Stimulated activated CD4-positive, alpha-beta T cell treated with anti-CD3 and anti-CD28 coated beads, Interleukin-4, amount 100 ng/mL, for 48 hours (primary cell): ENCODE results near the gene MCTP2.

Experiments used
- DNase-seq, 2 donors: peaks; one replicate each; pipeline ENCODE4 v3.0.0-alpha.2; 2020; ENCODE audit warnings: low read depth in 2 of 2

Gene MCTP2

DNA sequence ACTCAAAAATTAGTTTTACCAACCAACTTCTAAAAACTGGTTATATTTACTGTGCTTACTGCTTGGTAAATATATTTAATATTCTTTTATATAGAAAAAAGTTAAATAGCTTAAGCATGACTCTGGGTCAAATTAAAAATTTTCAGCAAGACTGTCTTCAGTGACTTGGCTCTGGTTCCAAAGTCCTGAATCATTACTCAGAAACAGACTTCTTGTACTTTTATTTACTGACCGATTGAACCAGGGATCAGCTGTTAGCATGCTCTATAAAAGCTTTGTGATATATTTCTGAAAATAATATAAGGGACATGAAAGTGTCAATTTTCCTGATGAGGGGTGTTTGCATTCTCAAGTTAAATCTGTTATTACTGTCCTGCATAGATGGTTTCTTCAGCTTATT, 164.3 kb downstream of the MCTP2 start:
- DNase-seq = no peak

DNA sequence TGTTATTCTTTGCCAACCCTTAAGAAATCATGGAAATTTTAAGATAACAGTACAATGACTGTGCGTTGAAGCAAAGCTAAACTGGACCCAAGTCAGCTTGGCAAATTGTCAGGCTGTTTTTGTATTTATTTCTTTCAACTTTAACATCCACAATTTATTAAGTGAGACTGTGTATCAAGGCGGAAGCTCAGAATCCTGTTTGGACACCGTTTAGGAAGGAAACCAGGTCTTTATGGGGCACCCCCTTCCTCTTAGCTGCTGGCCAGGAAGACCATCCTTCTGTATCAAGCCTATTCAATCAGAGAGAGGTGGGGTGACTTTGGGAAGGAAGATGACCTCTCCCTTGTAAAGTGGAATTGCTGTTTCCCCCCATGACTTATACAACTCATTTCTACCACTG, 166.0 kb downstream of the MCTP2 start:
- no peak for DNase-seq

DNA sequence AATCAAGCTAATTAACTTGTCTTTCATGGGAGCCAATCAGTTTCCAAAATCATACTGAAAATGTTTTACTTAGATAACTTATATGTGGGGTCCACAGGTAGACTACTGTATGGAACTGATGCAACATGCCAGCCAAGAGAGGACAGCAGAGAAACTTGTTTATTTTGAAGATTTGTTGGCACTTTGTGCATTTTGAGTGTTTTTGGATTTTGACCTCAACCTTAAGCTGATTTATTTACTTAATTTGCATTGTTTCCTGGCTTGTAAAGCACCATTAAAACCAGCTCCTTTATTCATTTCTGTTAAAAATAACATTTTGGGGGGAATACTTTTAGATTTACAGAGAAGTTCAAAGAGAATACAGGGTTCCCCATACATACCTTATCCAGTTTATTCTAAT, 166.6 kb downstream of the MCTP2 start:
- DNase-seq = no peak

DNA sequence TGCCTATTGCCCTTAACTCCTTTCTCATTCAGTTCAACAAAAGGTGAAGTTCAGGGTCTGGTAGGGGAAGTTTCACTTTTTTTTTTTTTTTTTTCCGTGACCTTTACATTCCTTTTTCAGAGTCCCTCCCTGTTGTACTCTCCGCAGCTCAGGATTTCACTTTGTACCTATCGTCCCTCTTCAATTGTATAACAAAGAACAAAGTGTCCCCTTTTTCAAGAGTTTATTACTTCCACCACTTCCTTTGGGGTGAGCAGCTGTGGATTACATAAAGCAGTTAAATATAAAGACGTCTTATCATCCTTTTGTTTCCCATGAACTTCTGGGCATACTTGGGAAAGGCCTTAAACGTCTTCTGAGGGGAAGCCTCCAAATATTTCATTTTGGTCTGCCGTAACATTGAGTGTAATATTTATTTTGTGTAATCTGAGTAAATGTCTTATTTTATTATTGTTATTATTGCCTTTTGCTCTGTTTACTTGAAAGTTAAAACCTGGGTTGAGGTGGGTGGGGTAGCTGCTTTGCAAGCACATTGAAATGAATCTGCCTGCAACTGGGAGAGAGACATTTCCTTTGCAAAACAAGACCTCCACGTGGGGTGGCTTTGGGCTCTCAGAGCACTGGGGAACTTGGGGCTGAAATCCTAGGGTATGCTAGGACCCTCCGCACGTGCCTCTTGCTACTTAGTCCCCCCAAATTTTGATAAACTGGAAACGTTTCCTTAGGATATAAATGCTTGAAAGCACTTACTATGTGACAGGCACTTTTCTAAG, 169.4 kb downstream of the MCTP2 start:
- DNase-seq = no peak

DNA sequence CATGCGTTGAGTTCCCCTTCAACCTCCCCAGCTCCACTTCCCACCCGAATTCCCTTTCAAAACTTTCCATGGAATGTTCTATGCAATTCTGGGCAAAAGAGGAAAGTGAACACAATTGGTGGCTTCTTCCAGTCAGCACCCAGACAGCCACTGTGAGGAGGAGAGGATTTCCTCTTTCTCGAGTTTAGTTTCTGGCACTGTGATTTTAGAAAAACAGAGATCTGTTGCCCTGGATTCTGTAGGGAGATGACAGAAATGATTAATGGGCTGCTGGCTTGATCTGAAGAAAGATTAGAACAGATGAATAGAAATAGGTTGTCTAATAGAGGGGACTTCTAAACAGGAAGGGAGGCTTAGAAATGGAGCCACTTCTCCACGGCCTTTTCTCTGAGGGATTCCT, 172.0 kb downstream of the MCTP2 start:
- no peak for DNase-seq

DNA sequence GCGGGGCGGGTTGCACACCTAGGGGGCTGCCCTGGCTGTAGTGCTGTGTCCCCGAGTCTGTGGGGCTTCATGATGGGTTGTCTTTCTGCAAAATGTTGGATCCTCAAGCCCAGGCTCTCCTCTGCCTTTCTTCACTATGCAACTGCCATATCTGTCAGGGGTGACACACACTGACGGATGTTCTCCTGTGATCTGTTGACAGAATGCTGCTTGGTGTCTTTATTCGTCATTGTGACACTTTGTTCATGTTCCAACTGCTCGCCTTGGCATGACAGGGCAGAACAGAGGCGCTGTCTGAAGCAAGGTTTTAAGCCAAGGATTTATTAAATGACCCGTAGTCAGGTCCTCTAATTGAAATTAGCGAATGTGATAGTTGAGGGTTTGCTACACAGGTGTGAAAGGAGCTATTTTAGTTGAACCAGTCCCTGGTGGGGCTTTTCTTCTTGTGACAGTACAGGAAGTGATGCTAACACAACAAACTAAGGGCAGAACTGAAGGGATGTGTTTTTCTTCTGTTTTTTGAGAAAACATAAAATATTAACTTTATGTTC, 173.4 kb downstream of the MCTP2 start:
- DNase-seq = no peak

DNA sequence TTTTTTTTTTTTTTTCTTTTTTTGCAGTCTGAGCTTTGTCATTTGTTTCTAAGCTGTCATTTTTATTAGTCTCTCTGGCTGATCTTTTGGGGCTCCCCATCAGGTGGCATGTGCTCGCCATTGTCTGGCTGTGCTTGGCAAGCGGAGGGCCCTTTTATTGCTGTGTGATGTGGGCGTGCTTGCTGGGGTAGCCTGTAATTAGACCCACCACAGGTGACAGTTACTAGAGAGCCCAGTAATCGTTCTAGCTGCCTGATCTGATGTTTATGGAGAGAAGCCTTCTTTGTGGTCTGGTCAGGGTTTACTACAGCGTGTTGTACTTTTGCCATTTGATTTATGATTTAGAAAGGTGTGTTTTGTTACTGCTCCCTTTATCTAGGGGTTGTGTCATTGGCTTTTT, 179.9 kb downstream of the MCTP2 start:
- no peak for DNase-seq

DNA sequence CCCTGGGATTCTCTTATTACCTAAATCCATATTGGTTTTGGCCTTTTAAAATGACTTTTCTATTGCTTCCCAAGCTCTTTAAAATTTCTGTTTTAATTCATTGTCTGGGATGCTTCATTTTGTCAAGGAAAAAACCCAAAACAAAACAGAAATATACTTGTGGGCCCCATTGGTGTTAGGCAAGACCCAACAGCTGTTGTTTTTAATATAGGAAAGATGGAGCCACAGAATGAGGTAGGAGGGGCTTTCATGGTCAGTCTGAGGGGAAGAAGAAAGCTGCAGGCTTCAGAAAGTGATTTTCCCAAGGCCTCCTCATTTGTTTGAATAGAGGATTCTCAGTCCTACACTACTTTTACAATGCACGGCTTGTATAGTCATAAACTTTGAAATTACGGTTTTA, 180.5 kb downstream of the MCTP2 start:
- DNase-seq = no peak

DNA sequence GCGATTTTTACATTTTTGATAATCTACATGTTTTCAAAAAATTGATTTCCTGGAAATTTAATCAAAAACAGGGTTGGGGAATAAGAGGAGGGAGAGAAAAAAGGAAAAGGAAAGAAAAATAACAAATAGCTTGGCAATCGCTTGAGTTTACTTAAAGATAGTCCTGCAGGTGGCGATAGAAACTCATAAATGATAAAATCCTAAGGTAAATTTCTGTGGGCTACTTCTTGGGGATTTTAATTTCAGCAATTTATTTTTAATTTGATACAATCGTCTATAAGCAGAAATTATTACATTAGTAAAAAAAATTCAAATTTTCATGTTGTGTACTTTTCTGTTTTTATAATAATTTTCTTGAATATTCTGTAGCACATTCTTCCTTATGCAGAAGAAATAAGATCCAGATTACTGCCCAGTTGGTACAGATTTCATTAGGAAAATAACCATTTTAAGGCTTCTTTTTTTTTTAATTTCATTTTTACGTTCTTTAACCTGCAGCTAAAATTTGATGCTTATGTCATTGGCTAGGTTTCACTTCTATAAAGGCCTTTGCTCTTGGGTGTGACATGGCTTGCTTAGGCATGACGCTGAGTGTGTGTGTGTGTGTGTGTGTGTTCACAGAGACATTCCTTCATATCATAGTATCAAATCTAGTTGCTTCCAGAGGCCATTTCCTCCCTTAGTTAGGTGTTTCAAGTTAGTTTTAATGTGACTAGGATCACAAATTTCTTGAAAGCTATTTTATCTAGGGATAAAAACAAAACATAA, 181.8 kb downstream of the MCTP2 start:
- DNase-seq = no peak

DNA sequence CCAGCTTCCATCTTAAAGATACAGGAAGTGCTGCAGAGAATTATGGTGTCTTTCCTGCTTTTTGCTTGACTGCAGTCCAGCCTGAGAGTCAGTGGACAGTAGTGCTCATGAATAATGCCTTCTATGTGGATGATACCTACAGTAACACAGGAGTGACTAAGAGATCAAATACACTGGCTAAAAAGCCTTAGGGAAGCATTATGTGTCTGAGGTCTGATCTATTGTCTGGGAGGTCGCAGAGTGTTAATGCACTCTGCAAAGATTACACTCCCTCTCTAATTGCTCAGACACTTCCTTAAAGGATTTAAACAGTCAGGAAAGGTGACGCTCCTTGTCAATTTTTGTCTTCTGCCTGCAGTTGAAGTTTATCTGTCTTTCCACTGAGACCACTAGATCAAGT, 183.6 kb downstream of the MCTP2 start:
- DNase-seq = no peak

DNA sequence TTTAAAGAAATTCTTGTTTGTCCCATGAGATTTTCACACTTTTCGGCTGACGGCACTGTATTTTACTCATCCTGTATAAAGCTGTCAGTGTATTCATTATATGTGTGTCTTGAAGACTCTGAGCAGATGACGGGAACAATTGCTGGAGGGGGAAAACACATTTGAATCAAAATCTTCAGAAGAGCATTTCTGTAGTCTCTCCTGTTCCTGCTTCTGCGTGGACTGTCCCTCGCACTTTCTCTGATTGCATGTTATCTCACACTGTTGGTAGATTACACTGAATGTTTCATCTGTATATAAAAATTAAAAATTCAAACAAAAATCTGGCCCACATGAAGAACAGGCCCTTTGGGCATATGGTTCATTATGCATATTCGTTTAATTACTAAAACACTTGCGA, 184.9 kb downstream of the MCTP2 start:
- no peak for DNase-seq

DNA sequence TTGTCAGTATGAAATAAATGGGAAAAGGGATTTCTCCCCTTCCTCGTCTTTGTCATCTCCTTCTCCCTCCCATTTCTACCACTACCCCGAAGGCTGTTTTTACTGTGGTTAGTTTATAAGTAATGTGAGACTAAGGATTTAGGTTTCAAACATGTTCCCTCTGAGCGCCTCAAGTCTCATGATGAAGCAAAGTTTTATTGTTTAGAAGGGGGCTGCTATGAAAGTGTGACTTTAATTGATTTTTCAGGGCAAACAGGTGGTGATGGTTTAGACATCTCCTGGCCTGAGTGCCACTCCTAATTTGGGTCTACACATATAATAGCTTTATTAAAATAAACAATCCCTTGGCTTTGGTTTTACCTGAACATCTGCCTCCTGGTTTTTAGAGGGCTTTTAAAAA, 185.5 kb downstream of the MCTP2 start:
- no peak for DNase-seq

DNA sequence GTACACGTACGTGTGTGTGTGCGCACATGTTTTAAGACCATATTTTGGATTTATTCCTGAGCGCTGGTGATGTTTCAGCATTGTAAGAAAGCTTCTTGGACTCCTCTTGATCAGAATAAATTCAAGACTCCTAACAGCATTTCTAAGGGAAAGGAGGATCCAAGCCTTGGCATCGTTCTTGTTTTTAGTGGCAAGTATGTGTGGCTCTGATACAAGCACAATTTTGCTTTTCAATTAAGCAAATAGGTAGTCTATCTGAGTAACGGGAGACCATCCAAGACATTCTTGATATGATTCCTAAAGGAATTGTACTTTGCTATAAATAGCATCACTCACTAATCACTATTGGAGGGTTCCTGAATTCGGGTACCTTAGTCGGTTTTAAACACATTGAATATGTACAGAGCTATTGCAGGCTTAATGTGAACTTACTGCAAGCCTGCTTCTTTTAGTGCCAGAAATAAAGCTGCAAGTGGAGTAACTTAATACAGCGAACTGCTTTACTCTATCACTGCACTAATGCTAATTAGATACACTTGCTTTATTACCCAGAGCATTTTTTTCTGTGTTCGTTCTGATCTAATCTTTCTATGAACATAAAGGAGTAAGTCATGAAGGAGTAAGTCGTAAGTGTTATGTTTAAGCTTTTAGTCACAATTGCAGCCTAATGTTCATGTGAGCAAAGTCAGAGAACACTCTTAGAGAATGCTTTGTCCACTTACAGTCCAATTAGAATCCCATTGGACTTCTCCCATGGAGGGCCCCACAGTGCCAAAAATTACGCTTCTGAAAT, 186.3 kb downstream of the MCTP2 start:
- no peak for DNase-seq

DNA sequence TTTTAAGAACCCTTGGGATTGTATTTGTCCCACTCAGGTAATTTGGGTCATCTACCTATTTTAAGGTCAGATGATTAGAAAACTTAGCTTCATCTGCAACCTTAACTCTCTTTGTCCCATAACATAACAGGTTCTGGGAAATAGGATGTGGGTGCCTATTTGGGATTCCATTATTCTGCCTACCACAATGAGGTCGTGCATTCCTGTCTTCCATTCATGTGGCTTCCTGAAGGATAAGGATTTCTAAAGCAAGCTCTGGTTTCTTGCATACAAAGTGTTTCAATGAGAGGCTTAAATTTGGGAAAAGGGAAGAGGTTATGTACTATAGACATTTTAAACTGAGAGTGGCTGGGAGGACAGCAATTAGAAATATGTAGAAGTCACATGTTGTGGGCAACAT, 190.3 kb downstream of the MCTP2 start:
- DNase-seq = no peak

DNA sequence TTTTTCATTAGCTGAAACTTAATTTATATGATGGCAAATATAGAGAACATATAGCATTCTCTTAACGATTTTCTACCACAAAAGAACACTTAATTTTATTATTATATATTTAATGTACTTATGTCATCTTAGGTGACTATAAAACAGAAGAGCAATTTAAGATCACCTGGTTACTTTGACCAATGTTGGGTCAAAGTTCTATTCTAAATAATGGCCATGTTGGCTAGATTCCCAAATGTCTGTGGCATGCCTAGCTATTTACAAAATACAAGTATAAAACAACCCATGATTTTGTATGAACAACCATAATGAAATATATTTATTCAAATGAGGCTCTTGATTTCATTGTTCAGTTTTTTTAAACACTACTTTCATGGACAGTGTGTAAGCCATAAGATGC, 200.9 kb downstream of the MCTP2 start:
- no peak for DNase-seq

DNA sequence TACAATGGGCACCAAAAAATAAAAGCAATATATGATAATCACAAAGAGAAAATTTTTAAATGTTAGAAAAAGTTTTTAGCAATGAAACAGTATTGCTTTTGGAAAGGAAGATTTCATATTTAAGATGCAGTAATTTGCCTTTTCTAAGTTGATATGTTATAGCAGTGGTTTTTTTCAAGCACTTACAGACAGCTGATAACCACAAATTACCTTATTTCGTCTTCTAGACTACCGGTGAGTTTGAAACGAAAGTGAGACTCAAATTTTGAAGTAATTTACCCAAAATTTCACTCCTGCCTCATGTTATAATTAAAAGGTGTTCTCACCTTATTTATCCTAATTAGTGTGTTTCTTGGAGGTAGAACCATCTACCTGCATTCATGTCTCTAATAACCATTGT, 207.8 kb downstream of the MCTP2 start:
- DNase-seq = no peak

DNA sequence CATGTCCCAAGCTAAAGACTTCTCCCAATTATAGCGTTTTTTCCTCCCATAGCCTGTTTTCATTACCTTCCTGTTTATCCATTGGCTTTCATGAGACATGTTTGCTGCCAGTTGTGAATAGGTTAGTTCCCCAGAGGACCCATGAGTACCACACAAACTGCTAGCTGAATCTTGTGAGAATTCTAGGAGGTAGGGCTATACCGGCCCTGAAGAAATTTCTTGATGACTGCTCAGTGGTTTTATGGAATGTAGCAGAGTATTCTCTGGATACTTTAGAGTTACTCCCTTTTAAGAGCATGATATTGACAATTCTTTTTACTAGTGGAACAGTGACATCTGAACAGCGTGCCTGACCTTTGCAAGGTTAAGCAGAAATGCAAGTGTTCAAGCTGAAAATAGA, 210.4 kb downstream of the MCTP2 start:
- no peak for DNase-seq

DNA sequence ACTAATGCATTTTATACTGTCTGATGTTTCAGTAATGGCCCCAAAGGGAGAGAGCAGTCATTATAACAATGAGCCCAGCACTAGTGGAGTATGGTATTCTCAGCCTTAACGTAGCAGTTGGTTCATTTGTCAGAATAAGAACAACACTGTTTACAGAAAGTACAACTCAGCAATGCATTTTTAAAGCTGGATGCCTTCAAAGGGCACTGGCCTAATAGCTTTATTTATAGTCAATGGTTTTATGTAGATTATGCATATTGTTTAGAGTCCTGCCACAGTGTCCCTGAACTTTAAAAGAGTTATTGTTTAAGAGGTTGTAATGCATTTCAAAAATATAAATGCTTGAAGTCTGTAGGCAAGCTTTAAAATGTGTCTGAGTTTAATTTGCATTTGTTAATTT, 211.1 kb downstream of the MCTP2 start:
- no peak for DNase-seq

DNA sequence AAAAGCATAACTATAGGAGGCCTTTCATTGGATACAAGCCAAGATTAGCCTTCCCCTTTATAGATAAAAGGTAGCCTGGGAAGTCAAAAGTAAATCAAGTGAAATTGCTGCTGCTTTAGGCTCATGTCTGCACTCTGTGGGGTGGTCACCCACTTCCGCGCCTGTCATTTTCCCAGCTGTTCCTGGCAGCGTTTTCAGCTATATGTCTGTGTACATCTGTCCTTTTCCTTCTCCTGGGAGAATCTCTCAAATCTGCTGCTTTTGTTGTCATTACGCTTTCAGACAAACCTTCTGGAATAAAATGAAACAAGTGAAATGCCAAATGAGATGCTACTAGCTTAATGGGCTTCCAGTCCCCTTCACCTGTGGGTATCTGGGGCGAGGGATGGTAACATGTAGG, 211.8 kb downstream of the MCTP2 start:
- DNase-seq = no peak

DNA sequence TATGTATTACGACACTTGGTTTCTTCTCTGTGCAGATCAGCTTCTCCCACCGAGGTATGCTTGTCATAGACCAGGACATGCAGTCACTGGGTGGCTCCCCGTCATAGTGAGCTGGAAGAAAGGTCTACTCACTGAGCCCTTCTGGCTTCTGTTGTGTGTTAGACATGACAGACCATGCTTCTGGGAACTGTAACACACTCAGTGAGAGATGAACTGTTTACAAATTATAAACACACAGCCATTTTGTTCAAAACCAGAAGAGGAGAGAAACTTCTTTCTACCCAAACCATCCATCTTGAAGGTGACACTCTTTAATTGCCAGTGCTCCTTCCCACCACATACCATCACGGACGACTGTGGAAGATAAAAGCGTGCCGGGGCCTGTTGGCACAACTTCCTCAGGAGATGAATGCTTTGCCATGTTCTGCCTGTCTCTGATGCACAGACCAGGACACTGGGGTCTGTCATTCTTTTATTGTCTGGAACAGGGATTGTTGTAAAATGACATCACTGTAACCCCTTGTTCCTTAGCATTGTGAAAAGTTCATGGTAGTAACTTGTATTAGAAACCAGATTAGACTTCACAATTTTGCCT, 214.3 kb downstream of the MCTP2 start:
- DNase-seq = no peak

DNA sequence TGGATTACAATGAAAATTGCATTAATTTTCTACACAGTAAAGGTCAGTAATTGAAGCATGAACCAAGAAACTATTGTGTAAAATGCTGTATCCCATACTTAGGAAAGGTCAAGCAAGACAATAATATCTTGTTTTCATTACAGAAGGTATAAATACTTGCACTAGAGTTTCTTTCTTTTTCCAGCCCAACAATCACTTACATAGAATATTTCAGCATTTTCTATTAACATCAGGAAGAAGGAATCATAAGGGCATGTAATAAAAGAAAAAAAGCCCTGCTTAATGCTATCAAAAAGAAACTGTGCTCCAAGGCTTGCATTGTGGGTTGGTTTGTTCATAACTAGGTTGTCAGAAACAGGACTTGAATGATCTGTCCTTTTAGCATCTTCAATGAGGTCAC, 215.1 kb downstream of the MCTP2 start:
- no peak for DNase-seq

DNA sequence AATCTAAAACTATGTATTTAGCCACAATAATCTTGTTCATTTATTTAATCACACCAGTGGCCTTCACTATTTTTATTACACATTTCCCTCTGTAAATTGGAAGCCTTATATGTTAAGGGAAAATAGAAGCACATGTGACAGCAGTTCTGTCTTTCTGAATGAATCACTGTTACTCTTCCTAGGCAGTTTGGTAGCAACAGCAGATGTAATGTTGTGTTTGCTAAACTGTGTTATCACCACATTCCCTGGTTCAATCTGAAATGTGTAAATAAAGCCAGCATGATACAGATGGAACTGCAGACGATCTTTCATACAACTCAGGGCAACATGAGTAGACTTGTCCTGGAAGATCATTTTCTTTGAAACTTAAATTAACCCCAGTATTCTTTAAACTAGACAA, 220.1 kb downstream of the MCTP2 start:
- no peak for DNase-seq
